ENCODE data around the gene ARTN. TPM values are rescaled to one million over a fixed set of nuclear protein-coding genes. Genes with fewer than 3 reads are reported as not detected.

Gene ARTN
- total and polyA plus RNA-seq, 4 donors, result 0.23 to 2.7 (median 1.2) TPM

GRCh38 chr1:43973981-43974442, 40.4 kb downstream of the ARTN start:
- no peaks in the 10 kb centered on the region for H3K27me3 ChIP-seq (ENCODE audit: control insufficient read depth in 3 of 3, insufficient read depth in 3 of 3, low read length in 2 of 3)
- DNase-seq (no peak), ATAC-seq (ENCODE audit: insufficient read depth, low FRiP score) (no peak)
- WGBS, 2 donors, result 35 to 40% methylated on average over 9 of the region's 9 CpGs
- peak overlapping the region; percentile 85 to 93 for H3K27ac ChIP-seq (ENCODE audit: low read depth in 1 of 2, low read length in 1 of 2)
- no peak overlapping the region for H3K4me3 ChIP-seq
- H3K4me1 ChIP-seq (ENCODE audit: control insufficient read depth in 5 of 5, insufficient read depth in 5 of 5, low read length in 5 of 5), result peaks cover 0 to 34% (median 19%) of the 10 kb centered on the region in 5 donors
- H3K36me3 ChIP-seq (ENCODE audit: control insufficient read depth in 4 of 4, insufficient read depth in 4 of 4, low read length in 4 of 4), result peaks cover 0 to 20% (median 17%) of the 10 kb centered on the region in 4 donors
- H3K9ac ChIP-seq (ENCODE audit: insufficient read depth in 1 of 2, low read length in 2 of 2), result peak overlapping the region in 1 of 2 donors; percentile 61
- TF ChIP-seq CTCF (IDR thresholded peaks at IDR 0.05; ENCODE audit: control extremely low read depth, extremely low read depth), result no peak
- no peaks in the 10 kb centered on the region for H3K9me3 ChIP-seq (ENCODE audit: control insufficient read depth in 4 of 4, insufficient read depth in 3 of 4, low read length in 3 of 4)

- peaks cover 0 to 34% (median 19%) of the 10 kb centered on the region in 5 donors for H3K4me1 ChIP-seq (ENCODE audit: control insufficient read depth in 5 of 5, insufficient read depth in 5 of 5, low read length in 5 of 5)
- no peaks in the 10 kb centered on the region for H3K9me3 ChIP-seq (ENCODE audit: control insufficient read depth in 4 of 4, insufficient read depth in 3 of 4, low read length in 3 of 4)
- peak; percentile 16 for TF ChIP-seq CTCF (IDR thresholded peaks at IDR 0.05; ENCODE audit: control extremely low read depth, extremely low read depth)
- ATAC-seq (ENCODE audit: insufficient read depth, low FRiP score), result peak; percentile 85
- peaks cover 0 to 20% (median 17%) of the 10 kb centered on the region in 4 donors for H3K36me3 ChIP-seq (ENCODE audit: control insufficient read depth in 4 of 4, insufficient read depth in 4 of 4, low read length in 4 of 4)
- H3K27me3 ChIP-seq (ENCODE audit: control insufficient read depth in 3 of 3, insufficient read depth in 3 of 3, low read length in 2 of 3), result no peaks in the 10 kb centered on the region
- peak within 1 kb of the TSS; percentile 86 to 93 for H3K27ac ChIP-seq (ENCODE audit: low read depth in 1 of 2, low read length in 1 of 2)
- H3K4me3 ChIP-seq, result peak within 1 kb of the TSS; percentile 69
- 0% methylated on average over 80 to 93 of the region's 93 CpGs for WGBS, 2 donors
- H3K9ac ChIP-seq (ENCODE audit: insufficient read depth in 1 of 2, low read length in 2 of 2), result peak within 1 kb of the TSS; percentile 31 to 61
- peak; percentile 93 to 95 (median 94) for DNase-seq
Observed at GRCh38 chr1:43974443-43975248, 41.0 kb downstream of the ARTN start, which contains the start of gene ATP6V0B. Gene ATP6V0B (plus strand): TSS chr1:43974960. CDS start chr1:43975041, 81 bp downstream.

GRCh38 chr1:43975249-43975961, 41.8 kb downstream of the ARTN start:
- no peaks in the 10 kb centered on the region for H3K27me3 ChIP-seq (ENCODE audit: control insufficient read depth in 3 of 3, insufficient read depth in 3 of 3, low read length in 2 of 3)
- WGBS, 2 donors, result 1 to 2% methylated on average over 22 to 34 of the region's 34 CpGs
- peak overlapping the region; percentile 7 to 31 for H3K9ac ChIP-seq (ENCODE audit: insufficient read depth in 1 of 2, low read length in 2 of 2)
- peak; percentile 40 to 59 (median 44) for DNase-seq
- H3K36me3 ChIP-seq (ENCODE audit: control insufficient read depth in 4 of 4, insufficient read depth in 4 of 4, low read length in 4 of 4), result peaks cover 0 to 20% (median 17%) of the 10 kb centered on the region in 4 donors
- H3K4me1 ChIP-seq (ENCODE audit: control insufficient read depth in 5 of 5, insufficient read depth in 5 of 5, low read length in 5 of 5), result peaks cover 0 to 39% (median 19%) of the 10 kb centered on the region in 5 donors
- no peak for TF ChIP-seq CTCF (IDR thresholded peaks at IDR 0.05; ENCODE audit: control extremely low read depth, extremely low read depth)
- ATAC-seq (ENCODE audit: insufficient read depth, low FRiP score), result peak; percentile 5
- H3K9me3 ChIP-seq (ENCODE audit: control insufficient read depth in 4 of 4, insufficient read depth in 3 of 4, low read length in 3 of 4), result no peaks in the 10 kb centered on the region
- peak overlapping the region; percentile 86 to 93 for H3K27ac ChIP-seq (ENCODE audit: low read depth in 1 of 2, low read length in 1 of 2)
- H3K4me3 ChIP-seq, result peak overlapping the region; percentile 69

Measured in lung (tissue), 12 donors.